ENCODE data around the gene PMM1. TPM values are rescaled to one million over a fixed set of nuclear protein-coding genes. Genes with fewer than 3 reads are reported as not detected.
"Not testable (repeated sequence)": the region's sequence is repeated elsewhere in the genome, so short reads cannot be mapped to it uniquely, and the experiment has no call there.

PMM1 gene
- total and polyA plus RNA-seq, 11 donors = 10.8 to 34.8 (median 22.9) TPM

DNA sequence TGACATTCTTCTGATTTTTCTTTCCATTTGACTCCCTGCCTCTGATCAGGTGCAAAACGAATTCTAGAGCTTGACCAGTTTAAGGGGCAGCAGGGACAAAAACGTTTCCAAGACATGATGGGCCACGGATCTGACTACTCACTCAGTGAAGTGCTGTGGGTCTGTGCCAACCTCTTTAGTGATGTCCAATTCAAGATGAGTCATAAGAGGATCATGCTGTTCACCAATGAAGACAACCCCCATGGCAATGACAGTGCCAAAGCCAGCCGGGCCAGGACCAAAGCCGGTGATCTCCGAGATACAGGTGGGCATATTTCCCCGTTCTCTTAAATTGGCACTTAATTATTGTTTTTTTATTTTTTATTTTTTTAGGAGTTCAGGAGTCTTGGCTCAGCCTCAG lies 46.8 kb upstream of the PMM1 start:
- Histone ChIP-seq H3K9me3 (no peaks in the 10 kb centered on the region), H3K36me3 (peaks cover 0 to 98% (median 93%) of the 10 kb centered on the region in 9 donors), H3K27ac (peak overlapping the region in 7 of 12 donors; percentile 25 to 71 (median 58)), H3K4me1 (peaks cover 0 to 30% (median 5%) of the 10 kb centered on the region in 12 donors), H3K4me3 (no peak overlapping the region), H3K27me3 (no peaks in the 10 kb centered on the region)
- 32 to 54% (median 48%) methylated on average over 7 of the region's 7 CpGs for WGBS, 4 donors
- TF ChIP-seq, protein P1, sequence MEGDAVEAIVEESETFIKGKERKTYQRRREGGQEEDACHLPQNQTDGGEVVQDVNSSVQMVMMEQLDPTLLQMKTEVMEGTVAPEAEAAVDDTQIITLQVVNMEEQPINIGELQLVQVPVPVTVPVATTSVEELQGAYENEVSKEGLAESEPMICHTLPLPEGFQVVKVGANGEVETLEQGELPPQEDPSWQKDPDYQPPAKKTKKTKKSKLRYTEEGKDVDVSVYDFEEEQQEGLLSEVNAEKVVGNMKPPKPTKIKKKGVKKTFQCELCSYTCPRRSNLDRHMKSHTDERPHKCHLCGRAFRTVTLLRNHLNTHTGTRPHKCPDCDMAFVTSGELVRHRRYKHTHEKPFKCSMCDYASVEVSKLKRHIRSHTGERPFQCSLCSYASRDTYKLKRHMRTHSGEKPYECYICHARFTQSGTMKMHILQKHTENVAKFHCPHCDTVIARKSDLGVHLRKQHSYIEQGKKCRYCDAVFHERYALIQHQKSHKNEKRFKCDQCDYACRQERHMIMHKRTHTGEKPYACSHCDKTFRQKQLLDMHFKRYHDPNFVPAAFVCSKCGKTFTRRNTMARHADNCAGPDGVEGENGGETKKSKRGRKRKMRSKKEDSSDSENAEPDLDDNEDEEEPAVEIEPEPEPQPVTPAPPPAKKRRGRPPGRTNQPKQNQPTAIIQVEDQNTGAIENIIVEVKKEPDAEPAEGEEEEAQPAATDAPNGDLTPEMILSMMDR (IDR thresholded peaks at IDR 0.05) = no peak
- TF ChIP-seq POLR2A (IDR thresholded peaks at IDR 0.05) = no peak
- intact Hi-C loops (cut with DNase I) = no loop called here
- DNase-seq = peak in 4 of 5 donors; percentile 26 to 69 (median 36)
- ATAC-seq = peak; percentile 73 to 89 (median 88)

DNA sequence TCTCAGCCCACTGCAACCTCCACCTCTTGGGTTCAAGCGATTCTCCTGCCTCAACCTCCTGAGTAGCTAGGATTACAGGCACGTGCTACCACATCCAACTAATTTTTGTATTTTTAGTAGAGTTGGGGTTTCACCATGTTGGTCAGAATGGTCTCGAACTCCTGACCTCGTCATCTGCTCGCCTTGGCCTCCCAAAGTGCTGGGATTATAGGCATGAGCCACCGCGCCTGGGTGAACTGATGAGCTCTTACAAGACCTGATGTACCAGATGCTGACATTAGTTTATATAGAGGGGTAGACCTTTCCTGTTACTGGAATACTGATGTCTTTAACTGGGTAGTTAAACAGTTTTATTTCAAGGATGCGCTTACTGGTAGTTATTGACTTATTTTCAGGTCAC lies 45.0 kb upstream of the PMM1 start:
- H3K9me3 ChIP-seq; H3K27ac ChIP-seq; DNase-seq; ATAC-seq; intact Hi-C loops (cut with DNase I); H3K27me3 ChIP-seq; H3K4me3 ChIP-seq: not testable (repeated sequence)
- Histone ChIP-seq H3K36me3 (peaks cover 0 to 90% (median 83%) of the 10 kb centered on the region in 9 donors), H3K4me1 (peaks cover 0 to 34% (median 5%) of the 10 kb centered on the region in 12 donors)
- WGBS, 4 donors = 93 to 96% (median 95%) methylated on average over 8 of the region's 8 CpGs

DNA sequence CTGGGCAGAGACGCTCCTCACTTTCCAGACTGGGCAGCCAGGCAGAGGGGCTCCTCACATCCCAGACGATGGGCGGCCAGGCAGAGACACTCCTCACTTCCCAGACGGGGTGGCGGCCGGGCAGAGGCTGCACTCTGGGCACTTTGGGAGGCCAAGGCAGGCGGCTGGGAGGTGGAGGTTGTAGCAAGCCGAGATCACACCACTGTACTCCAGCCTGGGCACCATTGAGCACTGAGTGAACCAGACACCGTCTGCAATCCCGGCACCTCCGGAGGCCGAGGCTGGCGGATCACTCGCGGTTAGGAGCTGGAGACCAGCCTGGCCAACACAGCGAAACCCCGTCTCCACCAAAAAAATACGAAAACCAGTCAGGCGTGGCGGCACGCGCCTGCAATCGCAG lies 42.0 kb upstream of the PMM1 start:
- H3K27ac ChIP-seq; DNase-seq; H3K27me3 ChIP-seq; H3K4me3 ChIP-seq; H3K9me3 ChIP-seq; ATAC-seq; intact Hi-C loops (cut with DNase I): not testable (repeated sequence)
- Histone ChIP-seq H3K4me1 (peaks cover 0 to 22% (median 4%) of the 10 kb centered on the region in 12 donors), H3K36me3 (peaks cover 0 to 90% (median 83%) of the 10 kb centered on the region in 9 donors)
- WGBS, 4 donors = 94 to 99% (median 99%) methylated on average over 11 to 14 of the region's 23 CpGs

DNA sequence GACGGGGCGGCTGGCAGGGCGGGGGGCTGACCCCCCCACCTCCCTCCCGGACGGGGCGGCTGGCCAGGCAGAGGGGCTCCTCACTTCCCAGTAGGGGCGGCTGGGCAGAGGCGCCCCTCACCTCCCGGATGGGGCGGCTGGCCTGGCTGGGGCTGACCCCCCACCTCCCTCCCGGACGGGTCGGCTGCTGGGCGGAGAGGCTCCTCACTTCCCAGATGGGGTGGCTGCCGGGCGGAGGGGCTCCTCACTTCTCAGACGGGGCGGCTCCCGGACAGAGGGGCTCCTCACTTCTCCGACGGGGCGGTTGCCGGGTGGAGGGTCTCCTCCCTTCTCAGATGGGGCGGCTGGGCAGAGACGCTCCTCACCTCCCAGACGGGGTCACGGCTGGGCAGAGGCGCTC lies 41.5 kb upstream of the PMM1 start:
- DNase-seq; H3K4me3 ChIP-seq; intact Hi-C loops (cut with DNase I); H3K27me3 ChIP-seq; H3K27ac ChIP-seq; ATAC-seq; H3K9me3 ChIP-seq: not testable (repeated sequence)
- Histone ChIP-seq H3K4me1 (peaks cover 0 to 17% (median 1%) of the 10 kb centered on the region in 12 donors), H3K36me3 (peaks cover 0 to 90% (median 83%) of the 10 kb centered on the region in 9 donors)
- WGBS, 4 donors = 95 to 100% (median 97%) methylated on average over 1 to 25 of the region's 28 CpGs

DNA sequence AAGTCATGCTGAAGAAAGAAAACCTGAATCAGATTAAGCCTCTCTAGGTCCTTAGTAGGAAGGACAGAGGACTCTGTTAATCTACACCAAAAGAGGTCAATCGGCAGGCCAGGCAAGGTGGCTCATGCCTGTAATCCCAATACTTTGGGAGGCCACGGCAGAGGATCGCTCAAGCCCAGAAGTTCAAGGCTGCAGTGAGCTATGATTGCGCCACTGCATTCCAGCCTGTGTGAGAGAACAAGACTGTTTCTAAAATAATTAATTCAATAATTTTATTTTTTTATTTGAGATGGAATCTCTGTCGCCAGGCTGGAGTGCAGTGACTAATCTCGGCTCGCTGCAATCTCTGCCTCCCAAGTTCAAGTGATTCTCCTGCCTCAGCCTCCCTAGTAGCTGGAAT lies 35.9 kb upstream of the PMM1 start:
- ATAC-seq = no peak
- intact Hi-C loops (cut with DNase I) = loop anchor here in 1 of 10 donors (2.0 kb wide), 1 partner anchor 23 kb away; no protein-coding TSS in a partner anchor
- no peaks in the 10 kb centered on the region for H3K9me3 ChIP-seq
- no peak for TF ChIP-seq POLR2A (IDR thresholded peaks at IDR 0.05)
- TF ChIP-seq, protein P1 (IDR thresholded peaks at IDR 0.05) = no peak
- peaks cover 0 to 27% (median 15%) of the 10 kb centered on the region in 12 donors for H3K4me1 ChIP-seq
- H3K36me3 ChIP-seq = peaks cover 2 to 87% (median 81%) of the 10 kb centered on the region in 9 donors
- 93 to 97% (median 95%) methylated on average over 7 of the region's 7 CpGs for WGBS, 4 donors
- H3K27me3 ChIP-seq = no peaks in the 10 kb centered on the region
- H3K27ac ChIP-seq = no peak overlapping the region
- H3K4me3 ChIP-seq = no peak overlapping the region
- DNase-seq = no peak

DNA sequence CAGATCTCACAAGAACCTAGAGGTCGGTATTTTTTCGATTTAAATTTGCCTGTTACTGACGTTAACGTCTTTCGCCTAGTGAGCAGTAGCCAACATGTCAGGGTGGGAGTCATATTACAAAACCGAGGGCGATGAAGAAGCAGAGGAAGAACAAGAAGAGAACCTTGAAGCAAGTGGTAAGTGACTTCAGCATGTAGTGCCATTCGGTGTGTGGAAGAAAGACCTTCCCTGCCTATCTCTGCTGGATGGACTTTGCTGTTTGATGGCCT lies 32.2 kb upstream of the PMM1 start:
- H3K36me3 ChIP-seq = peaks cover 2 to 57% (median 46%) of the 10 kb centered on the region in 9 donors
- DNase-seq (no peak), ATAC-seq (no peak)
- H3K27ac ChIP-seq = peak overlapping the region; percentile 91 to 99 (median 97)
- no peaks in the 10 kb centered on the region for H3K9me3 ChIP-seq
- H3K4me3 ChIP-seq = peak overlapping the region; percentile 72 to 99 (median 92)
- intact Hi-C loops (cut with DNase I) = no loop called here
- H3K4me1 ChIP-seq = peaks cover 0 to 50% (median 32%) of the 10 kb centered on the region in 12 donors
- 2 to 6% (median 4%) methylated on average over 8 of the region's 8 CpGs for WGBS, 4 donors
- TF ChIP-seq POLR2A (IDR thresholded peaks at IDR 0.05) = no peak
- no peaks in the 10 kb centered on the region for H3K27me3 ChIP-seq
